Measurements from ENCODE around the gene ADAM10.
A peak's percentile ranks its signal among the peaks of the same experiment; 100 is the strongest.

ADAM10 gene

GRCh38 chr15:58551764-58552504 is 197.6 kb downstream of the ADAM10 start:
- DNase-seq (ENCODE audit: low read depth in 2 of 2): no peak

GRCh38 chr15:58551084-58551763 is 198.3 kb downstream of the ADAM10 start:
- no peak for DNase-seq (ENCODE audit: low read depth in 2 of 2)

- no peak for DNase-seq (ENCODE audit: low read depth in 2 of 2)
Observed at GRCh38 chr15:58549785-58550074, 199.8 kb downstream of the ADAM10 start.

GRCh38 chr15:58549013-58549784 is 200.3 kb downstream of the ADAM10 start:
- DNase-seq (ENCODE audit: low read depth in 2 of 2): no peak

- DNase-seq (ENCODE audit: low read depth in 2 of 2): no peak
Observed at GRCh38 chr15:58548308-58549012, 201.0 kb downstream of the ADAM10 start.

GRCh38 chr15:58547628-58548307 is 201.7 kb downstream of the ADAM10 start:
- no peak for DNase-seq (ENCODE audit: low read depth in 2 of 2)

GRCh38 chr15:58546635-58547627 is 202.6 kb downstream of the ADAM10 start:
- no peak for DNase-seq (ENCODE audit: low read depth in 2 of 2)

- no peak for DNase-seq (ENCODE audit: low read depth in 2 of 2)
Observed at GRCh38 chr15:58546066-58546591, 203.4 kb downstream of the ADAM10 start.

- DNase-seq (ENCODE audit: low read depth in 2 of 2): peak in 1 of 2 donors; percentile 8
Observed at GRCh38 chr15:58545307-58546065, 204.0 kb downstream of the ADAM10 start.

GRCh38 chr15:58544756-58545155 is 204.8 kb downstream of the ADAM10 start:
- no peak for DNase-seq (ENCODE audit: low read depth in 2 of 2)

- DNase-seq (ENCODE audit: low read depth in 2 of 2): no peak
Observed at GRCh38 chr15:58543664-58544335, 205.7 kb downstream of the ADAM10 start.

- DNase-seq (ENCODE audit: low read depth in 2 of 2): no peak
Observed at GRCh38 chr15:58541410-58542087, 208.0 kb downstream of the ADAM10 start.

GRCh38 chr15:58539548-58539947 is 210.0 kb downstream of the ADAM10 start:
- DNase-seq (ENCODE audit: low read depth in 2 of 2): no peak

- no peak for DNase-seq (ENCODE audit: low read depth in 2 of 2)
Observed at GRCh38 chr15:58538901-58539300, 210.6 kb downstream of the ADAM10 start.
